GM23338 (cell line): ENCODE measurements around the gene MPPED1. TPM values are rescaled to one million over a fixed set of nuclear protein-coding genes. Genes with fewer than 3 reads are reported as not detected.

Experiments used
- ATAC-seq: fragments of 200-7000 bp; cut with Tn5 transposase; 3 replicates; pipeline ENCODE4 v1.9.1; 2020
- DNase-seq: peaks from one replicate; pipeline ENCODE4 v3.0.0-alpha.2; 2015; ENCODE audit warnings: low spot score
- H2AFZ ChIP-seq: fragments of 200-600 bp; sonication (generic); 2 replicates; pipeline ENCODE4 v1.8.0; 2016; ENCODE audit warnings: antibody characterized with exemption, mild to moderate bottlenecking, moderate library complexity
- H3F3A ChIP-seq: fragments of 200-600 bp; sonication (generic); replicated peaks from 2 replicates; pipeline ENCODE4 v1.8.0; 2017; ENCODE audit warnings: antibody characterized with exemption, mixed run types, low read depth
- H3K27ac ChIP-seq: fragments of 200-600 bp; sonication (generic); 2 replicates; pipeline ENCODE4 v1.6.1; 2016; ENCODE audit warnings: low read depth
- H3K27me3 ChIP-seq: fragments of 200-600 bp; sonication (generic); 2 replicates; pipeline ENCODE4 v1.8.0; 2016; ENCODE audit warnings: mild to moderate bottlenecking, mixed run types, moderate library complexity; ENCODE audit not compliant: insufficient read depth
- H3K36me3 ChIP-seq: fragments of 200-600 bp; sonication (generic); 2 replicates; pipeline ENCODE4 v1.8.0; 2016; ENCODE audit warnings: mild to moderate bottlenecking; ENCODE audit not compliant: insufficient read depth
- H3K4me1 ChIP-seq: fragments of 200-600 bp; sonication (generic); 2 replicates; pipeline ENCODE4 v1.8.0; 2016; ENCODE audit warnings: mild to moderate bottlenecking, moderate library complexity; ENCODE audit not compliant: insufficient read depth
- H3K4me2 ChIP-seq: fragments of 200-600 bp; sonication (generic); 2 replicates; pipeline ENCODE4 v1.7.1; 2017; ENCODE audit warnings: mixed run types
- H3K4me3 ChIP-seq: fragments of 200-600 bp; sonication (generic); 2 replicates; pipeline ENCODE4 v1.6.1; 2016; ENCODE audit warnings: mixed run types
- H3K79me2 ChIP-seq: fragments of 200-600 bp; sonication (generic); replicated peaks from 2 replicates; pipeline ENCODE4 v1.8.0; 2017; ENCODE audit warnings: mild to moderate bottlenecking; ENCODE audit not compliant: insufficient read depth
- H3K9me2 ChIP-seq: fragments of 200-600 bp; sonication (generic); 2 replicates; pipeline ENCODE4 v1.8.0; 2017; ENCODE audit not compliant: insufficient read depth
- H4K20me1 ChIP-seq: fragments of 200-600 bp; sonication (generic); replicated peaks from 2 replicates; pipeline ENCODE4 v1.8.0; 2017; ENCODE audit warnings: mild to moderate bottlenecking; ENCODE audit not compliant: insufficient read depth
- H3K27ac Mint-ChIP-seq: 2 replicates; pipeline ENCODE4 v1.8.0; 2020; ENCODE audit warnings: inconsistent platforms, mild to moderate bottlenecking, moderate library complexity, mixed read lengths
- H3K27me3 Mint-ChIP-seq: 3 replicates; pipeline ENCODE4 v1.8.0; 2022; ENCODE audit warnings: low read depth, mild to moderate bottlenecking, moderate library complexity, mixed read lengths, inconsistent platforms; ENCODE audit not compliant: insufficient read depth, poor library complexity
- H3K36me3 Mint-ChIP-seq: 3 replicates; pipeline ENCODE4 v1.8.0; 2021; ENCODE audit warnings: low read depth, mild to moderate bottlenecking, inconsistent platforms, moderate library complexity, mixed read lengths
- H3K4me1 Mint-ChIP-seq: 3 replicates; pipeline ENCODE4 v1.8.0; 2020; ENCODE audit warnings: mild to moderate bottlenecking, inconsistent platforms, mixed read lengths
- H3K4me3 Mint-ChIP-seq: 3 replicates; pipeline ENCODE4 v1.8.0; 2021; ENCODE audit warnings: moderate library complexity, mild to moderate bottlenecking, inconsistent platforms, mixed read lengths
- H3K9me3 Mint-ChIP-seq: 3 replicates; pipeline ENCODE4 v1.8.0; 2020; ENCODE audit warnings: moderate library complexity, mild to moderate bottlenecking, inconsistent platforms, mixed read lengths
- ETS1 ChIP-seq: IDR thresholded peaks from 2 replicates; pipeline ENCODE4 v1.6.1; 2016; ENCODE audit warnings: antibody characterized with exemption
- EZH2phosphoT487 ChIP-seq: fragments of 200-600 bp; sonication (generic); IDR thresholded peaks from one replicate; pipeline ENCODE4 v1.8.1; 2018; ENCODE audit warnings: antibody characterized with exemption; ENCODE audit not compliant: unreplicated experiment
- POLR2AphosphoS5 ChIP-seq: IDR thresholded peaks from 2 replicates; pipeline ENCODE4 v1.6.1; 2016; ENCODE audit warnings: antibody characterized with exemption, low read depth
- REST ChIP-seq: IDR thresholded peaks from one replicate; pipeline ENCODE4 v1.6.1; 2018; ENCODE audit warnings: antibody characterized with exemption; ENCODE audit not compliant: unreplicated experiment
- polyA plus RNA-seq: library from polyadenylated mRNA; unstranded; fragments of >200 nt; fragmentation: Nextera tagmentation; extraction: Ambion mirVana; gene quantifications from 2 replicates; pipeline ENCODE4 v1.2.1, GENCODE V29; 2016
- total RNA-seq: library from RNA; depleted of rRNA; stranded (reverse); fragments of >200 nt; shearing (Covaris generic); gene quantifications from 2 replicates; pipeline ENCODE4 v1.2.3, GENCODE V29; 2014
- TF ChIP-seq, protein P1 (sequence below): fragments of 250-450 bp; sonication (Bioruptor Pico); IDR thresholded peaks from 2 replicates; pipeline ENCODE4 v1.5.0; 2020; ENCODE audit warnings: mild to moderate bottlenecking, moderate library complexity

The MPPED1 gene
- total and polyA plus RNA-seq, 2 experiments from 2014 or later = 0.56 TPM; not detected in 1

DNA sequence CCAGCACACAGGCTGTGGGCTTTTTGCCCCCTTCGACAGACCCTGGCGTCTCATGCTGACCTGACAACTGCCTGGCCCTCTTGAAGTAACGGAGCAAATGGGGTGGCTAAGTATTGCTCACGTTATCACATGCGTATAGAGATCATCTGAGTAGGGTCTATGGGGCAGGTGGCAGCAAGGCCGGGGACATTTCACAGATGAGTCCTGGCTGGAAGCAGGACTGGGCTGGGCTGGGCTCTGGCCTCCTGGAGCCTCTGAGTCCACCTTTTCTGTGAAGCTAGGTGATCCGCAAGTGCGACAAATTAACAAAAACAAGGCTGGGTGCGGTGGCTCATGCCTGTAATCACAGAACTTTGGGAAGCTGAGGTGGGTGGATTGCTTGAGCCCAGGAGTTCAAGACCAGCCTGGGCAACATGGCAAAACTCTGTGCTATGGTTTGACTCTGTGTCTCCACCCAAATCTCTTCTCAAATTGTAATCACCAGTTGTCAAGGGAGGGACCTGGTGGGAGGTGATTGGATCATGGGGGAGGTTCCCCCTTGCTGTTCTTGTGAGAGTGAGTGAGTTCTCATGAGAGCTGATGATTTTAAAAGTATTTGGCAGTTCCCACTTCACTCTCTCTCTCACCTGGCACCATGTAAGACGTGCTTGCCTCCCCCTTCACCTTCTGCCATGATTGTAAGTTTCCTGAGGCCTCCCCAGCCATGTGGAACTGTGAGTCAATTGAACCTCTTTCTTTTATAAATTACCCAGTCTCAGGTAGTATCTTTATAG, 122.0 kb downstream of the MPPED1 start (continued):
- TF ChIP-seq, protein P1, sequence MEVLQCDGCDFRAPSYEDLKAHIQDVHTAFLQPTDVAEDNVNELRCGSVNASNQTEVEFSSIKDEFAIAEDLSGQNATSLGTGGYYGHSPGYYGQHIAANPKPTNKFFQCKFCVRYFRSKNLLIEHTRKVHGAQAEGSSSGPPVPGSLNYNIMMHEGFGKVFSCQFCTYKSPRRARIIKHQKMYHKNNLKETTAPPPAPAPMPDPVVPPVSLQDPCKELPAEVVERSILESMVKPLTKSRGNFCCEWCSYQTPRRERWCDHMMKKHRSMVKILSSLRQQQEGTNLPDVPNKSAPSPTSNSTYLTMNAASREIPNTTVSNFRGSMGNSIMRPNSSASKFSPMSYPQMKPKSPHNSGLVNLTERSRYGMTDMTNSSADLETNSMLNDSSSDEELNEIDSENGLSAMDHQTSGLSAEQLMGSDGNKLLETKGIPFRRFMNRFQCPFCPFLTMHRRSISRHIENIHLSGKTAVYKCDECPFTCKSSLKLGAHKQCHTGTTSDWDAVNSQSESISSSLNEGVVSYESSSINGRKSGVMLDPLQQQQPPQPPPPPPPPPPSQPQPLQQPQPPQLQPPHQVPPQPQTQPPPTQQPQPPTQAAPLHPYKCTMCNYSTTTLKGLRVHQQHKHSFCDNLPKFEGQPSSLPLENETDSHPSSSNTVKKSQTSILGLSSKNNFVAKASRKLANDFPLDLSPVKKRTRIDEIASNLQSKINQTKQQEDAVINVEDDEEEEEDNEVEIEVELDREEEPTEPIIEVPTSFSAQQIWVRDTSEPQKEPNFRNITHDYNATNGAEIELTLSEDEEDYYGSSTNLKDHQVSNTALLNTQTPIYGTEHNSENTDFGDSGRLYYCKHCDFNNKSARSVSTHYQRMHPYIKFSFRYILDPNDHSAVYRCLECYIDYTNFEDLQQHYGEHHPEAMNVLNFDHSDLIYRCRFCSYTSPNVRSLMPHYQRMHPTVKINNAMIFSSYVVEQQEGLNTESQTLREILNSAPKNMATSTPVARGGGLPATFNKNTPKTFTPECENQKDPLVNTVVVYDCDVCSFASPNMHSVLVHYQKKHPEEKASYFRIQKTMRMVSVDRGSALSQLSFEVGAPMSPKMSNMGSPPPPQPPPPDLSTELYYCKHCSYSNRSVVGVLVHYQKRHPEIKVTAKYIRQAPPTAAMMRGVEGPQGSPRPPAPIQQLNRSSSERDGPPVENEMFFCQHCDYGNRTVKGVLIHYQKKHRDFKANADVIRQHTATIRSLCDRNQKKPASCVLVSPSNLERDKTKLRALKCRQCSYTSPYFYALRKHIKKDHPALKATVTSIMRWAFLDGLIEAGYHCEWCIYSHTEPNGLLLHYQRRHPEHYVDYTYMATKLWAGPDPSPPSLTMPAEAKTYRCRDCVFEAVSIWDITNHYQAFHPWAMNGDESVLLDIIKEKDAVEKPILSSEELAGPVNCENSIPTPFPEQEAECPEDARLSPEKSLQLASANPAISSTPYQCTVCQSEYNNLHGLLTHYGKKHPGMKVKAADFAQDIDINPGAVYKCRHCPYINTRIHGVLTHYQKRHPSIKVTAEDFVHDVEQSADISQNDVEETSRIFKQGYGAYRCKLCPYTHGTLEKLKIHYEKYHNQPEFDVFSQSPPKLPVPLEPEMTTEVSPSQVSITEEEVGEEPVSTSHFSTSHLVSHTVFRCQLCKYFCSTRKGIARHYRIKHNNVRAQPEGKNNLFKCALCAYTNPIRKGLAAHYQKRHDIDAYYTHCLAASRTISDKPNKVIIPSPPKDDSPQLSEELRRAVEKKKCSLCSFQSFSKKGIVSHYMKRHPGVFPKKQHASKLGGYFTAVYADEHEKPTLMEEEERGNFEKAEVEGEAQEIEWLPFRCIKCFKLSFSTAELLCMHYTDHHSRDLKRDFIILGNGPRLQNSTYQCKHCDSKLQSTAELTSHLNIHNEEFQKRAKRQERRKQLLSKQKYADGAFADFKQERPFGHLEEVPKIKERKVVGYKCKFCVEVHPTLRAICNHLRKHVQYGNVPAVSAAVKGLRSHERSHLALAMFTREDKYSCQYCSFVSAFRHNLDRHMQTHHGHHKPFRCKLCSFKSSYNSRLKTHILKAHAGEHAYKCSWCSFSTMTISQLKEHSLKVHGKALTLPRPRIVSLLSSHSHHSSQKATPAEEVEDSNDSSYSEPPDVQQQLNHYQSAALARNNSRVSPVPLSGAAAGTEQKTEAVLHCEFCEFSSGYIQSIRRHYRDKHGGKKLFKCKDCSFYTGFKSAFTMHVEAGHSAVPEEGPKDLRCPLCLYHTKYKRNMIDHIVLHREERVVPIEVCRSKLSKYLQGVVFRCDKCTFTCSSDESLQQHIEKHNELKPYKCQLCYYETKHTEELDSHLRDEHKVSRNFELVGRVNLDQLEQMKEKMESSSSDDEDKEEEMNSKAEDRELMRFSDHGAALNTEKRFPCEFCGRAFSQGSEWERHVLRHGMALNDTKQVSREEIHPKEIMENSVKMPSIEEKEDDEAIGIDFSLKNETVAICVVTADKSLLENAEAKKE = no peak
- TF ChIP-seq EZH2phosphoT487 = no peak
- no peak for TF ChIP-seq ETS1

GRCh38 chr22:43534916-43535315, 123.1 kb downstream of the MPPED1 start:
- no peaks in the 10 kb centered on the region for H4K20me1 ChIP-seq
- peaks cover 5% of the 10 kb centered on the region; the same call in 1 of the 2 replicates for H3K9me2 ChIP-seq
- ATAC-seq (no peak), DNase-seq (no peak)
- Mint-ChIP-seq H3K4me3 (no peak overlapping the region), H3K4me1 (peaks cover 6% of the 10 kb centered on the region), H3K9me3 (peaks cover 21% of the 10 kb centered on the region; the same call in 2 of the 3 replicates), H3K36me3 (peaks cover 15% of the 10 kb centered on the region; the same call in 2 of the 3 replicates), H3K27ac (no peak overlapping the region), H3K27me3 (peaks cover 6% of the 10 kb centered on the region)
- H3K4me3 ChIP-seq = no peak overlapping the region
- no peaks in the 10 kb centered on the region for H3F3A ChIP-seq
- H3K4me1 ChIP-seq = no peaks in the 10 kb centered on the region
- no peak overlapping the region for H3K27ac ChIP-seq
- no peaks in the 10 kb centered on the region for H3K36me3 ChIP-seq
- H3K27me3 ChIP-seq = no peaks in the 10 kb centered on the region
- H3K4me2 ChIP-seq = no peak overlapping the region
- H3K79me2 ChIP-seq = no peaks in the 10 kb centered on the region
- H2AFZ ChIP-seq = no peak overlapping the region
- no peak for TF ChIP-seq POLR2AphosphoS5
- no peak for TF ChIP-seq REST
